Renal cortex interstitium (tissue), 11 donors: ENCODE measurements around the gene HGS. TPM values are rescaled to one million over a fixed set of nuclear protein-coding genes. Genes with fewer than 3 reads are reported as not detected.

Experiments used
- DNase-seq, 11 donors: peaks; one replicate each; pipeline ENCODE4 v3.0.0-alpha.2; 2013; ENCODE audit warnings: low read depth in 9 of 11, low spot score in 4 of 11; ENCODE audit errors: extremely low read depth in 1 of 11
- polyA plus RNA-seq, 3 donors: library from polyadenylated mRNA; unstranded; fragments of 120-200 nt; gene quantifications; one replicate each; pipeline ENCODE4 v1.2.1, GENCODE V29; 2013; ENCODE audit not compliant: insufficient read length in 3 of 3

Gene HGS
- polyA plus RNA-seq, 3 donors, result 87.7 to 111 (median 107) TPM

DNA sequence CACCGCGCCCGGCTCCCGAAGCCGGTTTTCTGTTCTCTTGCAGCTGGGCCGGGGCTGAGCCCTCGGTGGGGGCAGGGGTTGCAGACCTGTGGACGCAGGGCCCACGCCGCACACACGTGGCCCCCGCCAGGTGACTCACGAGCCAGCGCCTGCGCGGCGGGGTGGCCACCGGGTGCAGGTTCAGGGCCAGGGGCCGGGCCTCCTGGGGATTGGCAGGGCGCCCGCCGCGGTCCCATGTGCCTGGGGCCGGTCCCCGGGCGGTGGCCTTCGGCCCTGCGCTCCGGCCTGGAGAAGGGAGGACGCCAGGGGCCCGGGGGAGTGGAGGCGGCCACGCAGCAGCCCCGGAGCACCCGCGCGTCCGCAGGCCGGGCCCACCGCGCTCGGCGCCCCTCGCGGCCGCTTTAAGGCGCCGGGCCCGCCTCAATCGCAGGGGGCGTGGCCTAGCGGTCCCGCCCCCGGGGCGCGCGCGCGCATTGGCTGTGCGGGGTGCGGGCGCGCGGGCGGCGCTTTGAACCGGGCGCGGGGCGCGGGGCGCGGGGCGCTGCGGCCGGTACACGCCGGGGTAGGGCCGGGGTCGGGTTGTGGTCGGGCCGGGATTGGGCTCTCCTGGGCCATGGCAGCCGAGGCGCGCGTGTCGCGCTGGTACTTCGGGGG is 28.1 kb downstream of the HGS start, which contains the start of gene SLC25A10:
TSS of gene SLC25A10 (plus strand) at position 471 of the 654 bp plus-strand sequence. CDS start at position 614, 143 bp downstream.
- DNase-seq, result peak in 6 of 11 donors; percentile 62 to 73 (median 68)

- no peak for DNase-seq
Observed at GRCh38 chr17:81712468-81713003, 28.7 kb downstream of the HGS start.

DNA sequence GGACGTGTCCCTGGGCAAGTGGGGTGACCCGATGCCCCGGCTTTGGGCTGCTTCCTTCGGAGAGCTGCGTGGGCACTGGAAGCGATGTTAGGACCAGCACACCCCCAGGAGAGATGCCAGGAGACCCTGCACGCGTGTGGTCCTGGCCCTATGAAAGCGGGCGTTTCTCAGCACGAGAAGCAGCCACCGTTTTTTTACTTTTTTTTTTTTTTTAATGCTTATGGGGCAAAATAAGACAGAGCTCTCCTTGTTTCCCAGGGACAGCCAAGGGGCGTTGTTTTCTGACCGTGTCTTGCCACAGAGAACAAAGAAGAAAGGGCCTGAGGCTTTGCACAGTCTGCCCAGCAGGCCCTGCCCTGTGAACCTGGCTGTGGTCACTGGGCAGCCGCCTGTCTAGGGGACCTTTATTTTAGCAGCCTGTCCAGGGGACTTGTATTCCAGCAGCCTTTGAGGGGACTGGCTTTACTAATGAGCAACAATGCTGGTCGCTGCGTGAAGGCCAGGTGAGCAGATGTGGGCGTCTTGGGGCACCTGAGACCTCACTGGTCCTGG is 29.3 kb downstream of the HGS start:
- DNase-seq, result no peak

GRCh38 chr17:81713556-81714411 is 30.0 kb downstream of the HGS start:
- DNase-seq, result no peak

- DNase-seq, result no peak
Observed at GRCh38 chr17:81714412-81715106, 30.7 kb downstream of the HGS start.

DNA sequence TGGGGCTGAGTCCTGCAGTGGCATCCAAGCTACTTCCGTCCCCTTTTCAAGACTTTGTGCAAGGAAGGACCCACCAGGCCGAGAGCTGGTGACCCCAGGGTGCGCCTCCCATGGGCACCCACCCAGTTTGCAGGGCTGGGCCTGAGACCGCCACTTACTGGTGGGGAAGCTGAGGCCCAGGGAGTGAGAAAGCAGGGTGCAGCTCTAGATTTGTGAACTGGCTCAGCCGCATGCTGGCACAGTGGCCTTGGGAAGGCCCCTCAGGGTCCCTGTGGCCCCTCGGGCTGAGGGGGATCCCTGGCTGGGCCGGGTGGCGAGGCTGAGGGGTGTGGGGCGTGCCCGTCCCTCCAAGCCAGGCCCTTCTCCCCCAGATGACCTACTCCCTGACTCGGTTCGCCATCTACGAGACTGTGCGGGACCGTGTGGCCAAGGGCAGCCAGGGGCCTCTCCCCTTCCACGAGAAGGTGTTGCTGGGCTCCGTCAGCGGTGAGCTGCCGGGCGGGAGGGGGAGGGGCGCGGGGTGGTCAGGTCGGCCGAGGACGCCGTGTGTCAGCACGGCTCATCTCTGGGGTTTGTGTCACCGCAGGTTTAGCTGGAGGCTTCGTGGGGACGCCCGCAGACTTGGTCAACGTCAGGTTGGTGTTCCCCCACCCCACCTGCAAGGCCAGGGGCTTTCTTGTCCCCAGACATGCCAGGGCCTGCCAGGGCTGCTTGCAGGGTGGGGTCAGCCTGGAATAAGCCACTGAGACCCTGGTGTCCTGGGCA is 31.5 kb downstream of the HGS start:
- DNase-seq, result no peak

DNA sequence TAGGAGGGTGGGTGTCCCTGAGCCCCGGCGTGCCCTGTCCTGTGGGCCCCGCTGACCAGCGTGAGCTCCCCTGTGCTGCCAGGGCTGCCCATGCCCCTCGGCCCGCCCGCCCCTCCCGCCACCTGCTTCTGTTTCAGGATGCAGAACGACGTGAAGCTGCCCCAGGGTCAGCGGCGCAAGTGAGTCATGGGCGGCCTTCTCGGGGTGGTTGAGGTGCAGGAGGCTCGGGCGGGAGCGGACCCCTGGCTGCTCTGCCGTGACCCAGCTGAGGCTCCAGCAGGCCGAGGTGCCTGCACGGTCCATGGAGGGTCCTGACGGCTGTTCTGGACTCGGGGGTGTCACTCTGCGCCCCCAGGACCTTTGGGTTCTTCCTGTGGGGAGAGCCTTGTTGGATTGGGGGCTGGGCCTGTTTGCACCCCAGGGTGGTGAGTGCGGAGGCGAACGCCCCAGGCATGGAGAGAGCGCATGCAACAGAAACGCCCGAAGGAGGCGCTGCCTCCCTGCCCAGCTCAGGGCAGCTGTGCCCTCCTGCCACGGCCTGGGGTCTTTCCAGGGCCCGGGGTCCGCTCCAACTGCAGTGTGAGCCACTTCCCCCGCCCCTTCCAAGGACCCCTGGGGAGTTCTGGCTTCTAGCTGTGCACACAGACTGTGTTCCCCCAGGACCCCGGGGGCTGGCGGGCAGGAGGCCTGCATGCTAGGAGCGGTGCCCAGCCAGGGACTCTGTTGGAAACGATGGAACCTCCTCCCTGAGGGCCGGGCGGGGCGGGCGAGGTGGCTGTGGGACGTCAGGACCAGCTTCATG is 32.3 kb downstream of the HGS start:
- no peak for DNase-seq

- DNase-seq, result no peak
Observed at GRCh38 chr17:81716674-81716996, 32.8 kb downstream of the HGS start.

- DNase-seq, result no peak
Observed at GRCh38 chr17:81717049-81717765, 33.4 kb downstream of the HGS start.

GRCh38 chr17:81717766-81718089 is 33.9 kb downstream of the HGS start:
- DNase-seq, result no peak

DNA sequence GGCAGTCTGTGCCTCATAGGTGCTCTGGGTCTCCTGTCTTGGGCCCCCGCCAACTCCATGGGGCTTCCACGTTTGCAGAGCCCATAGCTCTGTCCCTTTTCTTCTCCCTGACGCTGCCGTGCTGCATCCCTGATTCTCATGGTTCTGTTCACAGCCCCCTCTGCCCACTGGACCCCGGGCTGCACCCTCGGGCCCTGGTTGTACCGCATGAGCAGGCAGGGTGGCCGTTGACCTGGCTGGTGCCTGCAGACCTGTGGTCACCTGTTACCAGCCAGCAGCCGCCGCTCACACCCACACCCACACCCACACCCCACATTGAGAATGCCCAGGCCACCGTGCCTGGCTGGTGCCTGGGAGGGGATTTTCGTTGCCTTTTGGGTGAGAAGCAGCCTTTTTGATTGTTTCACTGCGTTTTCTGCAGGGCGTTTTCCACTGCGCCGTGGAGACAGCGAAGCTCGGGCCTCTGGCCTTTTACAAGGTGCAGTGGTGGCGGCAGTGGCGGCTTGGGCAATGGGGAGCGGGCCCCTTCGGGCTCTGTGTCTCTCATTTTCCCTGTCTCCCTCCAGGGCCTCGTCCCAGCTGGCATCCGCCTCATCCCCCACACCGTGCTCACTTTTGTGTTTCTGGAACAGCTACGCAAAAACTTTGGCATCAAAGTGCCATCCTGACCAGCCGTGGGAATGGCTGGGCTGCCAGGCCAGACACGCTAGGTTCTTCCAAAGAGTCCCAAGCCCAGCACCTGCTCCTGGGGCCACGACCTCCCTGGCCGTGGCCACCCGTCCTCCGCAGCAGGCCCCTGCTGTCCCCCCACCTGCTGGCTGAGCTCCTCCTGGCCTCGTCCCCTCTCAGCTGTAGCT is 35.8 kb downstream of the HGS start:
- DNase-seq, result no peak

DNA sequence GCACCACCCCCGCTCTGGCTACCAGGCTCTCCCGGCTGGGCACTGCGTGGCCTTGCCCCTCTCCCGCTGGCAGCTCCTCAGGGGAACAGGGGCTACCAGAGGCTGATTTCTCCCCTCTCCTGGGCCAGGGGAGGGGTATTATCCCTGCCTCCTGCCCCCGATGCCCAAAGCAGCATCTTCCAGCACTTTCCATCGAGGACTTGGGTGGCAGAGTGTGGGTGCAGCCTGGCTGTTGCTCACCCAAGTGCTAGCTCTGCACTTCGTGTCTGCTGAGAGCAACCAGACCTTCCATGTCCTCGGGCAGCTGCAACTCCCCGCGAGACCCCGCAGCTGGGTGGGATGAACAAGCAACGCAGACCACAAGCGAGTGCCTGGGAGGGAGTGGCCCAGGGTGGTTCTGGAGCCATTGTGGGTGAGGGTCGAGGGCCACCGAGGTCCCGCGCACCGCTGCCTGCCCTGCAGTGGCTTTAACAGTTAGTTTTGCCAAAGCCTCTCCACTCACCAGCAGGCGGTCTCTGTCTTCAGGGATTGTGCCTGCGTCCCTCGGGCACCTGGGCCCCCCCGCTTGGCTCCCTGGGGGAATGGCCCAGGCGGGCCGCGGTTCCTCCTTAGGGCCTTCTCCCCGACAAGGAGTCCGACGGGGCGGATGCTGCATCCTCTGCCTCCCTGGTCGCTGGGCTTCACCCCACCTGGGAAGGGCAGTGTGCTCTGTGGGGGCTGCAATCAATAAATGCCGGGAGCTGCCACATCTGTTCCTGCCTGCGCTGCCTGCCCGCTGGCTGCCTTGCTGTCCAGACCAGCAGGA is 36.7 kb downstream of the HGS start:
- DNase-seq, result no peak

DNA sequence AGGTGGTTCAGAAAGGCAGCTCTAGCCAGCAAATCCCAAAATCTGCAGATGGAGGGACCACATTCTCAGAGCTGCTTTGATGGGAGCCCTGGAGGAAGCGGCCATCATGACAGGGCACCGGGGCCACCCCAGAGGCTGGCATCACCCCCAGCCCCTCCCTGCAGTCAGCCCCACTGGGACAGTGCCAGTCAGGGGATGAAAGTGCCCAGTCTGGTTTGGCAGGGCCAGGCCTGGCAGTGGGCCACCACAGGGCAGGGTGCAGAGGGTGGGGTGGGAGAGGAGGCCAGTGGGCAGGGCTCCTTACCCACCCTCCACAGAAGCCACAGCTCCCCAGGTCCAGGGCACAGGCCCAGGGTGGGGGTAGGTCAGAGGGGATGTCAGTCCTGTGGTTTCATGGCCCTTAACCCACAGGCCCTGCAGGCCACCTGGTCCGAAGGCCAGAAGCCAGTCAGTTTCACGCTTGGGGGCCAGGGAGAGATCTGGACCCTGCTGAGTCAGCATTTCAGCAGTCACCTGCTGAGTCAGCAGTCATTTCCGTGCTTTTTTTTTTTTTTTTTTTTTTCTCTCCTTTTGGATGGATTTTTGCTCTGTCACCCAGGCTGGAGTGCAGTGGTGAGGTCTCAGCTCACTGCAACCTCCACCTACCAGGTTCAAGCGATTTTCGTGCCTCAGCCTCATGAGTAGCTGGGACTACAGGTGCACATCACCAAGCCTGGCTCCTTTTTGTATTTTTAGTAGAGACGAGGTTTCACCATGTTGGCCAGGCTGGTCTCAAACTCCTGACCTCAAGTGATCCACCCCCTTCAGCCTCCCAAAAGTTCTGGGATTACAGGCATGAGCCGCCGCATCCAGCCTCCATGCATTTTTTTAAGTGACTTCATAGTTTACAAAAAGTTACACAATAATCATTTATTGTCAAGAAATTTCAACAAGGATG is 38.6 kb downstream of the HGS start:
- DNase-seq, result no peak

DNA sequence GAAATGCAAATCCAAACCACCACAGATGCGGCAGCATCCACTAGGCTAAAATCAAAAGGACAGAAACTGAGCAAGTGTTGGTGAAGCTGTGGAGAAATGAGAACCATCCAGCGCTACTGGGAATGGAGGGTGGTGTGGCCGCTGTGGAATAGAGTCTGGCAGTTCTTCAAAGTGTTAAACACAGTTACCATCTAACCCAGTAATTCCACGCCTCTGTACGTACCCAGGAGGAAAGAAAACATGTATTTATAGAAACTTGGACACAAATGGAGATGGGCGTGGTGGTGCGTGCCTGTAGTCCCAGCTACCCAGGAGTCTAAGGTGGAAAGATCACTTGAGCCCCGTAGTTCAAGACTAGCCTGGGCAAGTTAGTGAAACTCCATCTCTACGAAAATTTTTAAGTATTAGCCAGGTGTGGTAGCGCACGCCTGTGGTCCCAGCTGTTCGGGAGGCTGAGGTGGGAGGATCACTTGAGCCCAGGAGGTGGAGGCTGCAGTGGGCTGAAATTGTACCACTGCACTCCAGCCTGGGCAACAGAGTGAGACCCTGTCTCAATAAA is 39.9 kb downstream of the HGS start:
- DNase-seq, result no peak
